H1 (cell line): Measurements from ENCODE around the gene FIBIN. TPM values are rescaled to one million over a fixed set of nuclear protein-coding genes. Genes with fewer than 3 reads are reported as not detected.

Experiments
- CTCF ChIA-PET: fragments of 300-600 bp; sonication (Branson Sonifier 250); formaldehyde crosslinking; loops from one replicate; lab custom pipeline; 2021; ENCODE audit not compliant: partially characterized antibody; lab: Charles Lee
- POLR2A ChIA-PET: fragments of 300-600 bp; sonication (Branson Sonifier 250); formaldehyde crosslinking; loops from one replicate; lab custom pipeline; 2021; ENCODE audit warnings: inconsistent platforms; ENCODE audit not compliant: partially characterized antibody; lab: Charles Lee
- DNase-seq, 2 experiments: peaks; one replicate each; pipeline versions ENCODE4 v3.0.0 to v3.0.0-alpha.2; 2010 to 2022; ENCODE audit warnings: low spot score in 2 of 2, low read depth in 1 of 2, mixed read lengths in 1 of 2
- FAIRE-seq: peaks from 2 replicates; lab custom pipeline; 2011; peaks lifted over from hg19 to GRCh38; lab: Jason Lieb, UNC
- H2AFZ ChIP-seq: 2 replicates; pipeline ENCODE4 v1.8.1; 2012; ENCODE audit warnings: low read length, inconsistent platforms
- H2AK5ac ChIP-seq: 2 replicates; pipeline ENCODE4 v1.6.1; 2013; ENCODE audit warnings: low read depth, low read length
- H2BK120ac ChIP-seq: replicated peaks from 2 replicates; pipeline ENCODE3; 2013; ENCODE audit warnings: low read depth, low read length, inconsistent platforms
- H2BK12ac ChIP-seq: 2 replicates; pipeline ENCODE4 v1.6.1; 2013; ENCODE audit warnings: low read depth, low read length
- H2BK15ac ChIP-seq: 2 replicates; pipeline ENCODE4 v1.6.1; 2013; ENCODE audit warnings: low read length
- H2BK20ac ChIP-seq: 2 replicates; pipeline ENCODE4 v1.6.1; 2013; ENCODE audit warnings: low read length
- H2BK5ac ChIP-seq: 2 replicates; pipeline ENCODE4 v1.6.1; 2013; ENCODE audit warnings: low read depth, low read length
- H3K14ac ChIP-seq: 2 replicates; pipeline ENCODE4 v1.6.1; 2013; ENCODE audit warnings: inconsistent platforms; ENCODE audit not compliant: insufficient read length
- H3K18ac ChIP-seq: 2 replicates; pipeline ENCODE4 v1.6.1; 2013; ENCODE audit warnings: low read length; ENCODE audit errors: extremely low read depth
- H3K23ac ChIP-seq: 2 replicates; pipeline ENCODE4 v1.6.1; 2013; ENCODE audit warnings: inconsistent platforms; ENCODE audit not compliant: insufficient read length
- H3K23me2 ChIP-seq: 2 replicates; pipeline ENCODE4 v1.6.1; 2013; ENCODE audit warnings: low read depth, low read length
- H3K27ac ChIP-seq: 2 replicates; pipeline ENCODE4 v1.6.1; 2011; ENCODE audit warnings: low read depth, low read length, inconsistent platforms
- H3K27me3 ChIP-seq, 4 experiments: replicated peaks in 1 of 4; 1 replicate in 1 of 4; 2 replicates in 3 of 4; pipeline versions ENCODE4 v1.6.1 to v1.8.1; 2011 to 2013; ENCODE audit warnings: low read length in 3 of 4, mild to moderate bottlenecking in 3 of 4, inconsistent platforms in 2 of 4, mixed read lengths in 2 of 4, moderate library complexity in 1 of 4; ENCODE audit not compliant: control insufficient read depth in 3 of 4, insufficient read depth in 3 of 4; ENCODE audit errors: extremely low read depth in 1 of 4
- H3K36me3 ChIP-seq, 4 experiments: 2 replicates each; pipeline versions ENCODE4 v1.6.1 to v1.8.1; 2011 to 2013; ENCODE audit warnings: mild to moderate bottlenecking in 4 of 4, low read length in 3 of 4, moderate library complexity in 2 of 4, control low read depth in 1 of 4, inconsistent platforms in 1 of 4; ENCODE audit not compliant: insufficient read depth in 4 of 4, control insufficient read depth in 2 of 4
- H3K4ac ChIP-seq: replicated peaks from 2 replicates; pipeline ENCODE3; 2013; ENCODE audit warnings: low read length, low read depth, mixed read lengths, inconsistent platforms; ENCODE audit not compliant: insufficient read length
- H3K4me1 ChIP-seq, 4 experiments: replicated peaks in 1 of 4; 1 replicate in 1 of 4; 2 replicates in 3 of 4; pipeline versions ENCODE4 v1.6.1 to v1.8.1; 2011 to 2013; ENCODE audit warnings: low read length in 3 of 4, inconsistent platforms in 2 of 4, mixed read lengths in 1 of 4; ENCODE audit not compliant: insufficient read depth in 4 of 4, control insufficient read depth in 3 of 4
- H3K4me2 ChIP-seq, 2 experiments: 2 replicates each; pipeline versions ENCODE4 v1.6.1 to v1.8.1; 2011 to 2013; ENCODE audit warnings: low read depth in 2 of 2, low read length in 2 of 2, control low read depth in 1 of 2, inconsistent platforms in 1 of 2, mild to moderate bottlenecking in 1 of 2; ENCODE audit not compliant: insufficient read depth in 1 of 2
- H3K4me3 ChIP-seq, 4 experiments: fragments of 200-600, 300-600 bp in 1 of 4; sonication (generic), shearing (Covaris generic), sonication (Bioruptor Twin) in 1 of 4; 2 replicates each; pipeline versions ENCODE4 v1.5.1 to v1.8.1; 2011 to 2016; ENCODE audit warnings: low read length in 4 of 4, low read depth in 3 of 4, control low read depth in 2 of 4, inconsistent platforms in 2 of 4, mild to moderate bottlenecking in 2 of 4, mixed read lengths in 1 of 4, moderate library complexity in 1 of 4; ENCODE audit not compliant: insufficient read depth in 2 of 4; ENCODE audit errors: extremely low read depth in 1 of 4
- H3K56ac ChIP-seq: replicated peaks from 2 replicates; pipeline ENCODE3; 2013; ENCODE audit warnings: low read depth, mild to moderate bottlenecking, mixed read lengths, low read length, inconsistent platforms; ENCODE audit not compliant: insufficient read length
- H3K79me1 ChIP-seq: 2 replicates; pipeline ENCODE4 v1.6.1; 2013; ENCODE audit warnings: low read depth, low read length, control low read depth
- H3K79me2 ChIP-seq, 2 experiments: 2 replicates each; pipeline versions ENCODE4 v1.6.1 to v1.8.1; 2012 to 2013; ENCODE audit warnings: low read length in 2 of 2, mild to moderate bottlenecking in 2 of 2, inconsistent platforms in 1 of 2; ENCODE audit not compliant: insufficient read depth in 2 of 2, control insufficient read depth in 1 of 2
- H3K9ac ChIP-seq, 4 experiments: replicated peaks in 1 of 4; 1 replicate in 1 of 4; 2 replicates in 3 of 4; pipeline versions ENCODE4 v1.6.1 to v1.8.1; 2011 to 2013; ENCODE audit warnings: low read depth in 3 of 4, low read length in 3 of 4, control low read depth in 2 of 4, mild to moderate bottlenecking in 2 of 4, moderate library complexity in 2 of 4, inconsistent platforms in 1 of 4; ENCODE audit errors: extremely low read depth in 1 of 4
- H3K9me3 ChIP-seq, 2 experiments: 2 replicates each; pipeline versions ENCODE4 v1.6.1 to v1.8.1; 2012 to 2013; ENCODE audit warnings: mild to moderate bottlenecking in 2 of 2, moderate library complexity in 2 of 2, control low read depth in 1 of 2, inconsistent platforms in 1 of 2, low read depth in 1 of 2, low read length in 1 of 2, mixed read lengths in 1 of 2; ENCODE audit not compliant: insufficient read depth in 2 of 2
- H4K20me1 ChIP-seq, 2 experiments: replicated peaks in 1 of 2; 2 replicates each; pipeline versions ENCODE3 to v1.8.1; 2011 to 2013; ENCODE audit warnings: inconsistent platforms in 2 of 2, low read length in 2 of 2, mild to moderate bottlenecking in 1 of 2; ENCODE audit not compliant: insufficient read depth in 2 of 2, control insufficient read depth in 1 of 2
- H4K5ac ChIP-seq: 2 replicates; pipeline ENCODE4 v1.6.1; 2013; ENCODE audit warnings: low read length, low read depth, mixed read lengths, inconsistent platforms; ENCODE audit not compliant: insufficient read length
- H4K8ac ChIP-seq: 2 replicates; pipeline ENCODE4 v1.8.0; 2013; ENCODE audit warnings: mild to moderate bottlenecking, moderate library complexity, low read length, inconsistent platforms; ENCODE audit not compliant: insufficient read depth; ENCODE audit errors: extremely low read depth
- H4K91ac ChIP-seq: replicated peaks from 2 replicates; pipeline ENCODE3; 2013; ENCODE audit warnings: low read length, mixed read lengths, inconsistent platforms; ENCODE audit not compliant: insufficient read length
- ATF3 ChIP-seq: IDR thresholded peaks from 2 replicates; pipeline ENCODE4 v1.6.1; 2011; ENCODE audit warnings: low read depth, mild to moderate bottlenecking, low read length; ENCODE audit not compliant: insufficient read depth
- CEBPB ChIP-seq: IDR thresholded peaks from 2 replicates; pipeline ENCODE4 v1.6.1; 2012; ENCODE audit warnings: low read depth, low read length
- KDM4A ChIP-seq: IDR thresholded peaks from one replicate; pipeline ENCODE4 v1.7.1; 2012; ENCODE audit warnings: low read depth, mild to moderate bottlenecking, moderate library complexity, low read length, inconsistent platforms; ENCODE audit not compliant: severe bottlenecking
- TBP ChIP-seq: IDR thresholded peaks from 2 replicates; pipeline ENCODE4 v1.6.1; 2011; ENCODE audit warnings: low read depth, low read length, improper control_type of control experiment
- WGBS, 2 experiments: shearing (Covaris generic) in 1 of 2; methylation state at CpG; one replicate each; pipeline versions ENCODE4 v1.1.6 to v1.1.7; 2013 to 2015; ENCODE audit warnings: low lambda C conversion rate in 2 of 2, mixed read lengths in 2 of 2, inconsistent platforms in 1 of 2, low coverage in 1 of 2, missing lambda C conversion rate in 1 of 2; ENCODE audit not compliant: insufficient replicate concordance in 2 of 2, insufficient coverage in 1 of 2, insufficient read length in 1 of 2; ENCODE audit errors: extremely low coverage in 1 of 2, missing lambda C conversion rate in 1 of 2; 5-methylcytosine and 5-hydroxymethylcytosine counted together
- long read RNA-seq, 2 experiments: library from RNA in 1 of 2; library from capped mRNA in 1 of 2; stranded (forward); transcript quantifications; one replicate each; pipeline ENCODE4 v2.0.0, GENCODE V29; 2021; ENCODE audit warnings: inconsistent platforms in 1 of 2
- polyA minus RNA-seq, 3 experiments: library from RNA; depleted of rRNA, polyadenylated mRNA; stranded (reverse); fragments of >200 nt; gene quantifications; 1 replicate in 2 of 3; 2 replicates in 1 of 3; pipeline ENCODE4 v1.2.3, GENCODE V29; 2011
- polyA plus RNA-seq, 7 experiments: library from polyadenylated mRNA; depleted of rRNA in 3 of 7; stranded (reverse) in 5 of 7; unstranded in 2 of 7; fragments of >200 nt in 5 of 7; fragments of 200-250 nt in 2 of 7; gene quantifications; 1 replicate in 5 of 7; 2 replicates in 1 of 7; 4 replicates in 1 of 7; pipeline versions ENCODE4 v1.2.1 to v1.2.3, GENCODE V29; 2011 to 2013; ENCODE audit warnings: missing spikeins in 2 of 7, mixed read lengths in 2 of 7
- total RNA-seq: library from RNA; stranded (reverse); fragmentation: NEBNext Ultra II Directional; extraction: Animal tissue kit (Norgen Biotek cat#: 25700); gene quantifications from 2 replicates; pipeline ENCODE4 v1.2.1, GENCODE V29; 2021

FIBIN gene
- total RNA-seq (0.42 and 0.45 TPM in 2 replicates), polyA plus RNA-seq (2011; rRNA removed) (0.22 and 0.38 TPM in 2 replicates), polyA minus RNA-seq (2011; rRNA and poly(A)+ RNA removed) (0.32 and 0.44 TPM in 2 replicates)
- 0.52 TPM for polyA plus RNA-seq (2011; cell fraction: cytosol; rRNA removed)
- polyA plus RNA-seq (2011; cell fraction: nucleus; rRNA removed) = 0.10 TPM
- polyA plus RNA-seq (2012, experiment 1 of 2) = 0.38 to 0.51 TPM (median 0.46 TPM) in 4 replicates
- polyA plus RNA-seq (2012, experiment 2 of 2) = 0.24 TPM
- 0.20 TPM for polyA plus RNA-seq (2013, experiment 1 of 2)
- polyA plus RNA-seq (2013, experiment 2 of 2) = 0.18 TPM
- not detected for polyA minus RNA-seq (2011; cell fraction: cytosol; rRNA and poly(A)+ RNA removed)
- polyA minus RNA-seq (2011; cell fraction: nucleus; rRNA and poly(A)+ RNA removed) = 0.40 TPM
- long read RNA-seq, experiment 1 = 0 reads
- long read RNA-seq, experiment 2 = 0 reads

GRCh38 chr11:26993965-26994457, at the start of gene FIBIN:
Gene FIBIN (plus strand): TSS chr11:26994112. CDS start chr11:26994527, 415 bp downstream.
- H3K9me3 ChIP-seq = no peaks in the 10 kb centered on the region; a peak in 1 of 4 replicates
- POLR2A ChIA-PET = interaction anchor here (1.1 kb wide), 1 partner anchor 30 kb away, joined by 3 read pairs; no protein-coding TSS in a partner anchor
- H2BK120ac ChIP-seq = no peak within 1 kb of the TSS
- H3K4me2 ChIP-seq = peak within 1 kb of the TSS; percentile 71 to 82
- H3K18ac ChIP-seq = no peak within 1 kb of the TSS; the same call in 1 of the 2 replicates
- H2AFZ ChIP-seq = peak within 1 kb of the TSS; percentile 85; the same call in 1 of the 2 replicates
- H3K23me2 ChIP-seq = peaks cover 5% of the 10 kb centered on the region; the same call in 1 of the 2 replicates
- H2BK12ac ChIP-seq = peak within 1 kb of the TSS; percentile 73; the same call in 1 of the 2 replicates
- no peak within 1 kb of the TSS for H2BK5ac ChIP-seq
- H4K5ac ChIP-seq = no peak within 1 kb of the TSS
- peak in 1 of 2 experiments; percentile 61 for DNase-seq
- no peaks in the 10 kb centered on the region for H4K20me1 ChIP-seq
- H3K27me3 ChIP-seq = peaks cover 0 to 10% (median 5%) of the 10 kb centered on the region in 4 experiments; a peak in 3 of 7 replicates
- TF ChIP-seq KDM4A (peak; percentile 47), ATF3 (no peak), TBP (0 out of 2 replicates have a peak, but pooled peaks have one; percentile 18), CEBPB (0 out of 2 replicates have a peak, but pooled peaks have one; percentile 0)
- TF ChIP-seq, all 59 proteins: peak for 3
- 0 out of 2 replicates have a peak within 1 kb of the TSS, but pooled peaks have one; percentile 51 for H4K8ac ChIP-seq
- 28% methylated on average over 19 of the region's 22 CpGs; no CpG with 5 or more reads in 1 of the 2 experiments for WGBS, 2 experiments
- H3K36me3 ChIP-seq = no peaks in the 10 kb centered on the region; a peak in 1 of 8 replicates
- CTCF ChIA-PET = interaction anchor here (1.6 to 3.7 kb wide), 3 partner anchors 9 to 710 kb away, joined by 3 to 11 read pairs (median 4); no protein-coding TSS in a partner anchor
- H3K79me2 ChIP-seq = no peaks in the 10 kb centered on the region
- peak within 1 kb of the TSS; percentile 39 to 61 (median 48) for H3K4me3 ChIP-seq
- H2BK20ac ChIP-seq = no peak within 1 kb of the TSS
- H2AK5ac ChIP-seq = no peak within 1 kb of the TSS
- no peak within 1 kb of the TSS for H3K27ac ChIP-seq
- H3K79me1 ChIP-seq = no peaks in the 10 kb centered on the region
- no peak within 1 kb of the TSS for H3K23ac ChIP-seq
- FAIRE-seq = no peak
- no peak within 1 kb of the TSS for H2BK15ac ChIP-seq
- H4K91ac ChIP-seq = peak within 1 kb of the TSS; percentile 57
- H3K4me1 ChIP-seq = peaks cover 0 to 4% (median 0%) of the 10 kb centered on the region in 4 experiments; a peak in 1 of 7 replicates
- no peak within 1 kb of the TSS for H3K14ac ChIP-seq
- H3K56ac ChIP-seq = no peak within 1 kb of the TSS
- H3K9ac ChIP-seq = peak within 1 kb of the TSS in 2 of 4 experiments; percentile 13 to 14; a peak in 2 of 7 replicates
- no peak within 1 kb of the TSS for H3K4ac ChIP-seq
